HepG2 (cell line): ENCODE results near the gene TXLNA. TPM values are rescaled to one million over a fixed set of nuclear protein-coding genes. Genes with fewer than 3 reads are reported as not detected.

Experiments used
- ARNT2 ChIP-seq: sonication (generic); formaldehyde crosslinking; IDR thresholded peaks from 2 replicates; pipeline ENCODE4 v1.8.0; 2022; ENCODE audit warnings: mild to moderate bottlenecking, low read depth, missing genetic modification reagents, moderate library complexity
- CBFB ChIP-seq: sonication (generic); formaldehyde crosslinking; IDR thresholded peaks from 2 replicates; pipeline ENCODE4 v1.4.0; 2020; ENCODE audit warnings: missing genetic modification reagents
- CHD2 ChIP-seq: IDR thresholded peaks from 2 replicates; pipeline ENCODE4 v1.6.1; 2011; ENCODE audit warnings: low read depth, low read length, improper control_type of control experiment
- HOXA7 ChIP-seq: sonication (generic); formaldehyde crosslinking; IDR thresholded peaks from 2 replicates; pipeline ENCODE4 v1.8.1; 2022; ENCODE audit warnings: mild to moderate bottlenecking, missing genetic modification reagents, moderate library complexity
- MAFK ChIP-seq, 2 experiments: IDR thresholded peaks in 1 of 2; conservative IDR thresholded peaks in 1 of 2; 2 replicates each; pipeline ENCODE4 v1.6.1; 2011; ENCODE audit warnings: improper control_type of control experiment in 2 of 2, low read length in 2 of 2
- NPAS2 ChIP-seq: sonication (generic); formaldehyde crosslinking; IDR thresholded peaks from 2 replicates; pipeline ENCODE4 v1.8.0; 2022; ENCODE audit warnings: mild to moderate bottlenecking, missing genetic modification reagents, borderline replicate concordance
- SSRP1 ChIP-seq: IDR thresholded peaks from 2 replicates; pipeline ENCODE4 v1.6.1; 2016; ENCODE audit warnings: control low read depth
- ZNF232 ChIP-seq: sonication (generic); formaldehyde crosslinking; IDR thresholded peaks from 2 replicates; pipeline ENCODE4 v1.4.0; 2020; ENCODE audit warnings: missing genetic modification reagents, borderline replicate concordance
- ZNF615 ChIP-seq: sonication (generic); formaldehyde crosslinking; IDR thresholded peaks from 2 replicates; pipeline ENCODE4 v1.5.0; 2020; ENCODE audit warnings: mild to moderate bottlenecking, missing genetic modification reagents, borderline replicate concordance
- ZNF619 ChIP-seq: sonication (generic); formaldehyde crosslinking; IDR thresholded peaks from 2 replicates; pipeline ENCODE4 v1.4.0; 2020; ENCODE audit warnings: mild to moderate bottlenecking, missing genetic modification reagents
- polyA plus RNA-seq, 8 experiments: library from polyadenylated mRNA; depleted of rRNA in 3 of 8; stranded (reverse) in 7 of 8; unstranded in 1 of 8; fragments of >200 nt; fragmentation: Illumina TruSeq in 4 of 8; extraction: Trizol in 4 of 8; gene quantifications; 2 replicates each; pipeline versions ENCODE4 v1.2.1 to v1.2.3, GENCODE V29; 2011 to 2016; ENCODE audit warnings: low read depth in 4 of 8, missing spikeins in 1 of 8, mixed read lengths in 1 of 8; ENCODE audit not compliant: insufficient read depth in 1 of 8
- total RNA-seq, 5 experiments: library from RNA; depleted of rRNA; stranded (reverse); fragments of >200 nt; fragmentation: Illumina TruSeq; extraction: Trizol; gene quantifications; 2 replicates each; pipeline ENCODE4 v1.2.3, GENCODE V29; 2016; ENCODE audit warnings: low read depth in 1 of 5
- TF ChIP-seq, protein P1 (sequence below): sonication (generic); formaldehyde crosslinking; conservative IDR thresholded peaks from 2 replicates; pipeline ENCODE4 v1.4.0; 2020; ENCODE audit warnings: missing genetic modification reagents
- TF ChIP-seq, protein P2 (sequence below): sonication (generic); formaldehyde crosslinking; IDR thresholded peaks from 2 replicates; pipeline ENCODE4 v1.4.0; 2020; ENCODE audit warnings: low read depth, mild to moderate bottlenecking, missing genetic modification reagents
- TF ChIP-seq, protein P3 (sequence below): sonication (generic); formaldehyde crosslinking; conservative IDR thresholded peaks from 2 replicates; pipeline ENCODE4 v1.5.0; 2020; ENCODE audit warnings: missing genetic modification reagents
- TF ChIP-seq, protein P4 (sequence below): sonication (generic); formaldehyde crosslinking; IDR thresholded peaks from 2 replicates; pipeline ENCODE4 v1.4.0; 2020; ENCODE audit warnings: missing genetic modification reagents
- TF ChIP-seq, protein P5 (sequence below): sonication (generic); formaldehyde crosslinking; conservative IDR thresholded peaks from 2 replicates; pipeline ENCODE4 v1.8.0; 2022; ENCODE audit warnings: missing genetic modification reagents
- TF ChIP-seq, protein P6 (sequence below): IDR thresholded peaks from 2 replicates; pipeline ENCODE4 v1.6.1; 2016; ENCODE audit warnings: missing biosample characterization, missing genetic modification reagents, low read depth

TXLNA gene
- total and polyA plus RNA-seq, 2 of the 13 experiments (the other 11 are each of a cell fraction or from before 2014, with no cell fraction given) = 29.6 to 67.8 TPM

DNA sequence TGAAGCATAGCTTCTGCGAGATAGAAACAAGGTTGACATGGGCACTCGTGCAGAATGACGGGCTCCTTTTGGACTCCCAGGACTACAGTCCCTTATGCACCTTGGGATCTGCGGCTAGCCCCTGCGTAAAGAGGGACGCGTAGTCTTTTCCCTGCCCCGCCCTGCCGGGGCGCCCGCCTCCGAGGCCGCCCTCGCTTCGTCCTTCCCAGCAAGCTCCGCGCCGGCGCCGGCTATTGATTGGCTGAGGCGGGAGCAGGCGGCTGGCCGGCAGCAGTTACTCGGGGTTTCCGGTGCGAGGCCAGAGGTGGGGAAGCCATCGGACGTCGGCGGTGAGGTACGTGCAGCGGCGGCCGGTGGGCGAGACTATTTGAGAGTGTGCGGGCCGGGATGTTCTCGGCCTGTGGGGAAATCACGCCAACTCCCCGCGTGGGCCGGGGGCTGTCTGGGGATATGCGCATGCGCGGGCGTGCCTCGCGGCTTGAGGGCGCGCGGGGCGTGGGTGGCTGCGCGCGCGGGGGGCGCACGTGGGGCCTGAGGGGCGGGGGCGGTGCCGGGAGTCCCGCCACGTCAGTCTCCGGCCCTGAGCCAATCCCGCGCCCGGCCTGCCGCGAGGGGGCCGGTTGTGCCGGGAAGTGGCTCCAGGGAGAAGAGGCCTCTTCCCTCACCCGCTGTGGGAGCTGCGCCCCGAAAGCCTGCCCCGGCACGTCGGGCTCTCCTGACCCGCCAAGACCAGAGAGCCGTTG, at the start of gene TXLNA (continued):
- TF ChIP-seq, protein P1, sequence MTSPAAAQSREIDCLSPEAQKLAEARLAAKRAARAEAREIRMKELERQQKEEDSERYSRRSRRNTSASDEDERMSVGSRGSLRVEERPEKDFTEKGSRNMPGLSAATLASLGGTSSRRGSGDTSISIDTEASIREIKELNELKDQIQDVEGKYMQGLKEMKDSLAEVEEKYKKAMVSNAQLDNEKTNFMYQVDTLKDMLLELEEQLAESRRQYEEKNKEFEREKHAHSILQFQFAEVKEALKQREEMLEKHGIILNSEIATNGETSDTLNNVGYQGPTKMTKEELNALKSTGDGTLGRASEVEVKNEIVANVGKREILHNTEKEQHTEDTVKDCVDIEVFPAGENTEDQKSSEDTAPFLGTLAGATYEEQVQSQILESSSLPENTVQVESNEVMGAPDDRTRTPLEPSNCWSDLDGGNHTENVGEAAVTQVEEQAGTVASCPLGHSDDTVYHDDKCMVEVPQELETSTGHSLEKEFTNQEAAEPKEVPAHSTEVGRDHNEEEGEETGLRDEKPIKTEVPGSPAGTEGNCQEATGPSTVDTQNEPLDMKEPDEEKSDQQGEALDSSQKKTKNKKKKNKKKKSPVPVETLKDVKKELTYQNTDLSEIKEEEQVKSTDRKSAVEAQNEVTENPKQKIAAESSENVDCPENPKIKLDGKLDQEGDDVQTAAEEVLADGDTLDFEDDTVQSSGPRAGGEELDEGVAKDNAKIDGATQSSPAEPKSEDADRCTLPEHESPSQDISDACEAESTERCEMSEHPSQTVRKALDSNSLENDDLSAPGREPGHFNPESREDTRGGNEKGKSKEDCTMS = no peak
- TF ChIP-seq, protein P2, sequence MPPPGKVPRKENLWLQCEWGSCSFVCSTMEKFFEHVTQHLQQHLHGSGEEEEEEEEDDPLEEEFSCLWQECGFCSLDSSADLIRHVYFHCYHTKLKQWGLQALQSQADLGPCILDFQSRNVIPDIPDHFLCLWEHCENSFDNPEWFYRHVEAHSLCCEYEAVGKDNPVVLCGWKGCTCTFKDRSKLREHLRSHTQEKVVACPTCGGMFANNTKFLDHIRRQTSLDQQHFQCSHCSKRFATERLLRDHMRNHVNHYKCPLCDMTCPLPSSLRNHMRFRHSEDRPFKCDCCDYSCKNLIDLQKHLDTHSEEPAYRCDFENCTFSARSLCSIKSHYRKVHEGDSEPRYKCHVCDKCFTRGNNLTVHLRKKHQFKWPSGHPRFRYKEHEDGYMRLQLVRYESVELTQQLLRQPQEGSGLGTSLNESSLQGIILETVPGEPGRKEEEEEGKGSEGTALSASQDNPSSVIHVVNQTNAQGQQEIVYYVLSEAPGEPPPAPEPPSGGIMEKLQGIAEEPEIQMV = peak; percentile 54; the same call in 1 of the 2 replicates
- peak; percentile 94 for TF ChIP-seq ARNT2 (CRISPR knock-in tag)
- TF ChIP-seq CHD2 = 0 out of 2 replicates have a peak, but pooled peaks have one; percentile 14
- TF ChIP-seq, protein P3, sequence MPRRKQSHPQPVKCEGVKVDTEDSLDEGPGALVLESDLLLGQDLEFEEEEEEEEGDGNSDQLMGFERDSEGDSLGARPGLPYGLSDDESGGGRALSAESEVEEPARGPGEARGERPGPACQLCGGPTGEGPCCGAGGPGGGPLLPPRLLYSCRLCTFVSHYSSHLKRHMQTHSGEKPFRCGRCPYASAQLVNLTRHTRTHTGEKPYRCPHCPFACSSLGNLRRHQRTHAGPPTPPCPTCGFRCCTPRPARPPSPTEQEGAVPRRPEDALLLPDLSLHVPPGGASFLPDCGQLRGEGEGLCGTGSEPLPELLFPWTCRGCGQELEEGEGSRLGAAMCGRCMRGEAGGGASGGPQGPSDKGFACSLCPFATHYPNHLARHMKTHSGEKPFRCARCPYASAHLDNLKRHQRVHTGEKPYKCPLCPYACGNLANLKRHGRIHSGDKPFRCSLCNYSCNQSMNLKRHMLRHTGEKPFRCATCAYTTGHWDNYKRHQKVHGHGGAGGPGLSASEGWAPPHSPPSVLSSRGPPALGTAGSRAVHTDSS (CRISPR knock-in tag) = no peak
- no peak for TF ChIP-seq MAFK (conservative IDR thresholded peaks at IDR 0.05 in 1 of 2, IDR thresholded peaks at IDR 0.05 in 1 of 2; ENCODE audit: low read length in 2 of 2)
- TF ChIP-seq ZNF619 = no peak; the same call in 1 of the 2 replicates
- TF ChIP-seq, protein P4, sequence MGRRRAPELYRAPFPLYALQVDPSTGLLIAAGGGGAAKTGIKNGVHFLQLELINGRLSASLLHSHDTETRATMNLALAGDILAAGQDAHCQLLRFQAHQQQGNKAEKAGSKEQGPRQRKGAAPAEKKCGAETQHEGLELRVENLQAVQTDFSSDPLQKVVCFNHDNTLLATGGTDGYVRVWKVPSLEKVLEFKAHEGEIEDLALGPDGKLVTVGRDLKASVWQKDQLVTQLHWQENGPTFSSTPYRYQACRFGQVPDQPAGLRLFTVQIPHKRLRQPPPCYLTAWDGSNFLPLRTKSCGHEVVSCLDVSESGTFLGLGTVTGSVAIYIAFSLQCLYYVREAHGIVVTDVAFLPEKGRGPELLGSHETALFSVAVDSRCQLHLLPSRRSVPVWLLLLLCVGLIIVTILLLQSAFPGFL (CRISPR knock-in tag) = no peak
- TF ChIP-seq, protein P5, sequence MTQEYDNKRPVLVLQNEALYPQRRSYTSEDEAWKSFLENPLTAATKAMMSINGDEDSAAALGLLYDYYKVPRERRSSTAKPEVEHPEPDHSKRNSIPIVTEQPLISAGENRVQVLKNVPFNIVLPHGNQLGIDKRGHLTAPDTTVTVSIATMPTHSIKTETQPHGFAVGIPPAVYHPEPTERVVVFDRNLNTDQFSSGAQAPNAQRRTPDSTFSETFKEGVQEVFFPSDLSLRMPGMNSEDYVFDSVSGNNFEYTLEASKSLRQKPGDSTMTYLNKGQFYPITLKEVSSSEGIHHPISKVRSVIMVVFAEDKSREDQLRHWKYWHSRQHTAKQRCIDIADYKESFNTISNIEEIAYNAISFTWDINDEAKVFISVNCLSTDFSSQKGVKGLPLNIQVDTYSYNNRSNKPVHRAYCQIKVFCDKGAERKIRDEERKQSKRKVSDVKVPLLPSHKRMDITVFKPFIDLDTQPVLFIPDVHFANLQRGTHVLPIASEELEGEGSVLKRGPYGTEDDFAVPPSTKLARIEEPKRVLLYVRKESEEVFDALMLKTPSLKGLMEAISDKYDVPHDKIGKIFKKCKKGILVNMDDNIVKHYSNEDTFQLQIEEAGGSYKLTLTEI (CRISPR knock-in tag) = no peak
- TF ChIP-seq, protein P6, sequence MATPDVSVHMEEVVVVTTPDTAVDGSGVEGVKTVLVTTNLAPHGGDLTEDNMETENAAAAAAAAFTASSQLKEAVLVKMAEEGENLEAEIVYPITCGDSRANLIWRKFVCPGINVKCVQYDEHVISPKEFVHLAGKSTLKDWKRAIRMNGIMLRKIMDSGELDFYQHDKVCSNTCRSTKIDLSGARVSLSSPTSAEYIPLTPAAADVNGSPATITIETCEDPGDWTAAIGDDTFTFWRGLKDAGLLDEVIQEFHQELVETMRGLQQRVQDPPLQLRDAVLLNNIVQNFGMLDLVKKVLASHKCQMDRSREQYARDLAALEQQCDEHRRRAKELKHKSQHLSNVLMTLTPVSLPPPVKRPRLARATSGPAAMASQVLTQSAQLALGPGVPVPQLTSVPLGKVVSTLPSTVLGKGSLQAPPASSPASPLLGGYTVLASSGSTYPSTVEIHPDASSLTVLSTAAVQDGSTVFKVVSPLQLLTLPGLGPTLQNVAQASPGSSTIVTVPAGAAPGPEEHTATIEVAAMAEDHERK = no peak
- peak; percentile 59; the same call in 1 of the 2 replicates for TF ChIP-seq CBFB
- peak; percentile 81 for TF ChIP-seq ZNF232 (CRISPR knock-in tag)
- no peak for TF ChIP-seq SSRP1 (CRISPR knock-in tag)
- TF ChIP-seq ZNF615 (CRISPR knock-in tag) = no peak
- TF ChIP-seq NPAS2 (CRISPR knock-in tag) = no peak
- TF ChIP-seq HOXA7 = no peak
